NCI-H128 (cell line): Measurements from ENCODE around the gene PREP.
"Not testable (repeated sequence)": the region's sequence is repeated elsewhere in the genome, so short reads cannot be mapped to it uniquely, and the experiment has no call there.

Experiments
- DNase-seq: peaks from one replicate; lab custom pipeline; 2025; ENCODE audit not compliant: unreplicated experiment; lab: John Stamatoyannopoulos, UW

The PREP gene

DNA sequence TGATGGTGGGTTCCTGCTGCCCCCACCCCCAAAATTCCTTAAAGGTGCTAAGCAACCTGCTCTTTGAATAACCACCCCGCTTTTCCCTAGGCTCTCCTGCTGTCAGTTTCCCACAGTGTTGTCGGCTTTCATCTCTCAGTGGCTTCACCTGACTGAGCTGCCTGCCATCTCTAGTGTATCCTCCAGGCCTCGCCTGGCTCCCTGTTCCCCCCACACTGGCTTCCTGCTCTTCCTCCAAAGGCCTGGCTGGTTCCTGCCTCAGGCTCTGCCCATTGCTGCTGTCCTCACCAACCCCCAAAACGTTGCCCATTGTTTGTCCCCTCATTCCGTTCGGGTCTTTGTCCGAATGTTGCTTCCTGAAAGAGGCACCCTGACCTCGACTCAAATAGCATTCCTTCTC, 129.3 kb downstream of the PREP start:
- no peak for DNase-seq

DNA sequence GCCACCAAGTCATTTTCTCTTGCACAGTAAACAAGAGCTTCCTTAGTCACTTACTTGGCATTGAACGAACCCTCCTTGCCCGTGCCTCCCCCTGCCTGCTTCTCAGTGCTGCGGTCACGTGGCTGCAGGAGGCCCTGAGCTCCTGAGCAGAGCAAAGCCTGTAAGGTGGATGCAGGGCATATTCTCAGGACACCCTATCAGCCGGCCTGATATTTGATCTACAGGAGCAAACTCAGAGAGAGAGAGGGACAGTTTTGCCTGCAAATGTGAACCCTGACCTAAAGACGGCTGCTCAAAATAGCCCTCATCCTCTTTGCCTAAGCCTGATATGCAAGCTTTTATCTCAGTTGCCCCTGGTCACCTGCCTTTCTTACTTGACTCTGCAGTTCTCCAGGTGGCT, 130.1 kb downstream of the PREP start:
- DNase-seq: no peak

DNA sequence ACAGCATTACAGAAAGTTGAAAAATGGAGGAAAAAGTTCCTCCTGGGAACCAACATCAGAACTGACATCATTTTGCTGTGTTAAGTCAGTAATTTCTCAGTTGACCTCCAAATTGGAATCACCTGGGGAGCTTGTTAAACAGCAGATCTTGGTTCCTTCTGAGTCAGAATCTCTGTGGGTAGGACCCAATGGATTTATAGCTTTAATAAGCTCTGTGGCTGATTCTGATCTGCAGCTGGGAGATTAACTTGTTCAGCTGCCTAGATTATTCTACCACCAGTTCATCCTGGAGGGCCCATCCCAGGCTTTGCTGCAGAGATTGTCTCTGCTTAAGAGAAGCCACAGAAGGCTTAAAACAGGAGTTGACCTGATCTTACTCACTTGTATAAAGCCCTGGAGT, 132.4 kb downstream of the PREP start:
- DNase-seq: no peak

DNA sequence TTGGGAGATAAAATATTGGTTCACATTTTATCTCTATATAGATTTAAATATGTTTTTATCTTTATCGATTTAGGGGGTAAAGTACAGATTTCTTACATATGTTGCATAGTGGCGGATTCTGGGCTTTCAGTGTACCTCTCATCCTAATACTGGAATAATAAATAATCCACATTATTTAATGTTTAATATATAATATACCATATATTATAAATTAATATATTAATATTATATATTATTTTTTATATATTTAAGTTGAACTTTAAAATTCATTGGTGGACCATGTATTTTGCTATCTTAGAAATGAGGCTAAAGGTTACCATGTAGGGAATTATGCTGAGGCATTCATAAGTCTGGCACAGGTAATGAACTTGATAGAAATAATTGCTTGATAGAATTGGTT, 133.5 kb downstream of the PREP start:
- DNase-seq: no peak

DNA sequence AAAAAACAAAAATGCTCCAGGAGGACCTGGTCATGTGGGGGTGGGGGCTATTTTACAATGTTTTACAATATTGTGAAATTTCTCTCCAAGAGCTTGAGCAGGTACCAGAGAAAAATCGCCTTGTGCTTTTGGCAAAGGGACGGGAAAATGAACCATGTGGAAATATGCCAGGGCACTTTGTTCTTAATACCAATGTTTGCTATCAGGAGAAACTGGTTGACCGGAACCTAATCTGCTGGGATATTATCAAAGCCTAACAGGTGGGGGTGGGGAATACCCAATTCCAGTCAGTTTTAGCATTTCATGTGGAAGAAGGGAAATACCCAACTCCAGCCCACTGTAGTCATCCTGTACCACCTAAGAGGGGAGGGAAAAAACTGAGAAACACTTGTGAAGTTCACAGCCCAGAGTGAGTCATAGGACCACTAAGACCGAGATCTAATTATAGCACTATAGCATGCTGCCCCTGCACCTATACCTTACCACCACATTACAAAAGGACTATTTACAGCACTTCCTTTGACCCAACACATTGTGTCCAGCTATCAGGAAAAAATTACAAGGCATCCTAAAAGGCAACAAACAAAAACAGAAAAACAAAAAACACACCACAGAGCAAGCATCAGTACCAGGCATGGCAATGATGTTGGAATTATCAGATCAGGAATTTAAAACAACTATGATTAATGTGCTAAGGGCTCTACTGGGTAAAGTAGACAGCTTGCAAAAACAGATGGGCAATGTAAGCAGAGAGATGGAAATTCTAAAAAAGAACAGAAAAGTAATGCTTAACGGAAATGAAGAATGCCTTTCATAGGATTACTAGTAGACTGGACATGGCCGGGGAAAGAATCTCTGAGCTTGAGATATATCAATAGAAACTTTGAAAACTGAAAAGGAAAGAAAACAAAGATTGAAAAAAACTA, 138.9 kb downstream of the PREP start:
- no peak for DNase-seq

DNA sequence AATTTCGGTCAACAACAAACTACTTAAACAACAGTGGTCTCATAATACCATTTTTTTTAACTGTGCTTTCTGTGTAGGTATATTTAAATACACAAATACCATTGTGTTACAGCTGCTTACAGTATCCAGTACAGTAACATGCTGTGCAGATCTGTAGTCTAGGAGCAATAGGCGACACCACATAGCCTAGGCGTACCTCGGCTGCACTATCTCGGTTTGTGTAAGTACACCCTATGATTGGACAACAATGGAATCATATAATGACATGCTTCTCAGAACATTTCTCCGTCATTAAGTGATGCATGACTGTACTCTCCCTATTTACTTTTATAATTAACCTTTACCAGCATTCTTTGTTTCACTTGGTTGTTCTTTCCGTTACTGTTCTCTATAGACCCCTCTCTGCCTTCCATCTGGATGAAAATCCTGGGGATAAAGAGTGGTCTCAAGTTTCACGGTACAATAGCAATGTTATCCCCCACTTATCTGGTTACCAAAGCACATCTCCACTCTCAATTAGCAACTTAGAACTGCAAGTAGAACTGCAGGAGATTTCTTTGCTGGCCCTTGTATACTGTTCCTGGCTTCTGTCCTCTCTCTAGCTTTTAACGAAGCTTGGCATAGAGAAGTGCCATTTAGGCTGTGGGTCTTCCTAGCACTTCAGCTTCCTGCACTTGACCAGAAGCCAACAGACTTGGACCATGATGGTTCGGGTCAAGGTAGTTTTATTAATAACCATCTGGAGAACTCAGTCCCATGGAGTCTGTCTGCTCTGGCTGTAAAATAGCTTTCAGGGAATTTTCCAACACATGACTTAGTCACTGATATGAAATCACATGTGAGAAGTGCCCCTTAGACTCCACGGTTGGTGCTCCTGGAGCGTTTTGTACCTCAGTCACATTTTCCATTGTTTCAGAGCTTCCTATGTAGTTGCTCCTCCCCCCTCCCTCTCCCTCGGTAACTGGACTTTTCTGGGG, 142.7 kb downstream of the PREP start:
- DNase-seq: peak; percentile 89

DNA sequence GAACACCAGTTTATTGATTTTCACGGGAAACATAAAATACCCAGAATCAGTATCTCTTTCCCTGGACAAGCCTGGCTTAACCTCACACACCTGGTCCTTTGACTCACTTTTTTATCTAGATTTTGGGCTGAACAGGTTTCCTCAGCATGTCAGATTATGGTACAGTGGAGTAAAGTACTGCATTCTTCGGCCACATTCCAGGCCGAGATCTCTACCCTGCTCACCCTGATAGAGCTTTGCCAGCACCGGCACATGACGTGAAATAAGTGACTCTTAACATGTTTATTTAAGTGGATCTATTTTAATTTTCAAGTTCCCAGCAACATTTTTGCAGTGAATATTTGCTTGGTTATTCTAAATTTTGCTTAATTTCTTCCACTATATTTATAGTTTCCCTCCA, 144.1 kb downstream of the PREP start:
- DNase-seq: no peak

DNA sequence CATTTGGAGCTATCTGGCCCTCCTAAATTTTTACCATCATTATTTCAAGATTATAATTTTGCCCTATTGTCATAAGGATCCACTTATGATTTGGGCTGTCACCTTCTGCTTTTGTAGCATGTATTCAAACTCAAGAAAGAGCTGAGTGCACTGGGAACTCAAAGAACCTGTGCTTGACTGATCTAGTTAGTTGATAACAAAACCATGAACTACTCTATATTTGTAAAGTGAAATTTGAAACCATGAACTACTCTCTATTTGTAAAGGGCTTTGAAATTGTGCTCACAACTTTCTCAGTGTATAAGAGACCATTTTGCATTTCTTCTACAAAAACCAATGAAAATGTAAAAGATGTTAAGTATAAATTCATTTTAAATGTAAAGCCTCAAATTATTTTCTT, 145.5 kb downstream of the PREP start:
- no peak for DNase-seq

DNA sequence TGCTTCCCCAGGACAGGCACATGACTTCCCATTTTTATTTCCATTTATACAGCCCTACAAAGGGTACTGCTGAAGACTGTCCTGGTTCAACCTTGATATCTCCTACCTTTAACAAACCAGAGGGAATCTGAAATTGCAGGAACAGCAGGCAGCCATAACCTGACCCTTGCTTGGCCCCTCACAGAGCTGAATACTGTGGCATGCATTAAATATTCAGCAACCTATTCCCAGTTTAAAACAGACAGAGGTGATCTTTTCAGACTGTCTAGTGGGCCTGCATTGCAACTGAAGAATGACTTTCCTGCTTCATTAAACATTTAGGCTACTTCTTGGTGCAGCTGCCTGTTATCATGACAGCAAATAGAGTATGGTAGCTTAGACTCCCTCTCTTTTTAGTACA, 146.3 kb downstream of the PREP start:
- DNase-seq: no peak

DNA sequence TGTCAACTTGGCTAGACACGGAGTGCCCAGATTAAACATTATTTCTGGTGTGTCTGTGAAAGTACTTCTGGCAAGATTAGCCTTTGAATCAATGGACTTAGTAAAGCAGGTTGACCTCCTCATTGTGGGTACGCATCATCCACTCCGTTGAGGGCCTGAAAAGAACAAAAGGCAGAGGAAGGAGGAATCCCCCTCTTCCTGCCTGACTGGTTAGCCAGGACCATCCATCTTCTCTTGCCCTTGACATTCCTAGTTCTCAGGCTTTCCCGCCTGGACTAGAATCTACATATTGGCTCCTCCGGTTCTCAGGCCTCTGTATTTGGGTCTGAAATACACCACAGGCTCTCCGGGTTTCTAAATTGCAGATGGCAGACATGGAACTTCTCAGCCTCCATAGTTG, 149.1 kb downstream of the PREP start:
- DNase-seq: no peak

DNA sequence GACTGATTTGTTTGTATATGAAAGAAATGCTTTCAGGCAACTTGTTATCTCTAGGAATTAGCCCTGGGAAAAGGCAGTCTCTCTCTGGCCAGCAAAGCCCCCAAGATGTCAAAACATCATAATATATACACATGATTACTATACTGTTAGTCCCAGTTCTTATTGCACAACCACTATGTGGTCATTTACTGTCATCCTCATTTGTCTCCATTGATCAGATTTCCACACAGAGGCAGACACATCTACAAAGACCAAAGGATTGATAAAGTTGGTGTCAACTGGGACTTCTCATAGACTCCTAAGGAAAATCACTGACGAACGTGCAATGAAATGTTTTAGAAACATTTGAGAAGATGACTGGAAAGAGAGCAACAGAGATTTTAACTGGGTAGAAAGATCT, 151.2 kb downstream of the PREP start:
- DNase-seq: no peak

DNA sequence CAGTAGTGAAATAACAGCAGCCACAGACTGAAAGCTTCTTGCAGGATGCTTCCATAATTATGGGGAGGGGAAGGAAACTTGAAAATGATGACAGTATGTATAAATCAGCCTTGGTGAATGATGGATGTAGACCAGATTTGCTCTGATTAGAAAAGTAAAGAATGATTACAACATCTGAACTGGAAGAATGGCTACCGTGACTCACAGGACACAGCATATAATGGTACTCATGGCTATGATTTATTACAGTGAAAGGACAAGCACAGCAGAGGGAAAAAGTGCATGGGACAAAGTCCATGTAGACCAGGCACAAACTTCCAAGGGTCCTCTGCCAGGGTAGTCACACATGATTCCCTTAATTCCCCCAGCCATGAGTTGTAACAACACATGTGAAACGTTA, 152.3 kb downstream of the PREP start:
- DNase-seq: no peak

DNA sequence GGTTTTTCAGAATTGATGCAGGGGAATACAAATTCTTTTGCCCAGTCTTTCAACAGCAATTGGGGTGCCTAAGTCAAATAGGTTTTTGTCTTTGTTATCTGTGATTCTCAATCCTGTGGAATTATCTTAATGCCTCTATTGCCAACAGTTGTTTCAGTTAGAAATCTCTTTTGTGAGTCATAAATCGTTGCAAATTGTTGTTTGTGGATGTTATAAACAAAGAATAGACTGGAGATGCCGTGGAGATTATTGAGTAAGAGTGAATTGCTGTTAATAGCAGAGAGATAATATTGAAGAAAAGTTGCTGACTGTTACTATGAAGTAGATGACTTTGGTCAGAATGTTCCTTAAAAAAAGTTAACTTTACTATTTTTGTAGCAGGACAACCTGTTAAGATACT, 159.4 kb downstream of the PREP start:
- no peak for DNase-seq

DNA sequence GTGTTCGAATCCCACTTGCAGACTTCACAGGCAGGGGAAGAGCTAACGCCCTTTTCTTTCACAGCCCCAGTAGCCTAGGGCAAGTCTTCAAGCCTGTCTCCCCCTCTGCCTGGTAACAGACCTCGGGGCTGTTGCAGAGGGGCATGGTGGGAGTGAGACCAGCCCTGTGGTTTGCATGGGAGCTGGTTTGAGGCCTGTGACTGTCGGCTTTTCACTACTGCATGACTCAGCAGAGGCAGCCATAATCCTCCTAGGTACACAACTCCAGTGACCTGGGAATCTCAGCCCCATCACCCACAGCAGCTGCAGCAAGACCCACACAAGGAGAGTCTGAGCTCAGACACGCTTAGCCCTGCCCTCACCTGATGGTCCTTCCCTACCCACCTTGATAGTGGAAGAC, 167.7 kb downstream of the PREP start:
- DNase-seq: no peak

DNA sequence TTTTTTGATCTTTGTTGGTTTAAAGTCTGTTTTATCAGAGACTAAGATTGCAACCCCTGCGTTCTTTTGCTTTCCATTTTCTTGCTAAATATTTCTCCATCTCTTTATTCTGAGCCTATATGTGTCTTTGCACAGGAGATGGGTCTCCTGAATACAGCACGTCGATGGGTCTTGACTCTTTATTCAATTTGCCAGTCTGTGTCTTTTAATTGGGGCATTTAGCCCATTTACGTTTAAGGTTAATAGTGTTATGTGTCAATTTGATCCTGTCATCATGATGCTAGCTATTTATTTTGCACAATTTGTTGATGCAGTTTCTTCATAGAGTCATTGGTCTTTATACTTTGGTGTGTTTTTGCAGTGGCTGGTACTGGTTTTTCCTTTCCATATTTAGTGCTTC, 171.1 kb downstream of the PREP start:
- DNase-seq: not testable (repeated sequence)
